Ishikawa (cell line): ENCODE results near the gene RBM19.

Experiments used
- CREB1 ChIP-seq: IDR thresholded peaks from 2 replicates; pipeline ENCODE4 v1.6.1; 2012; ENCODE audit warnings: low read depth
- EP300 ChIP-seq: IDR thresholded peaks from 2 replicates; pipeline ENCODE4 v1.6.1; 2012; ENCODE audit warnings: borderline replicate concordance
- MAX ChIP-seq: IDR thresholded peaks from 2 replicates; pipeline ENCODE4 v1.6.1; 2012
- TCF12 ChIP-seq: IDR thresholded peaks from 2 replicates; pipeline ENCODE4 v1.6.1; 2012; ENCODE audit warnings: low read depth
- TEAD4 ChIP-seq: IDR thresholded peaks from 2 replicates; pipeline ENCODE4 v1.6.1; 2012
- USF1 ChIP-seq: IDR thresholded peaks from 2 replicates; pipeline ENCODE4 v1.6.1; 2012
- YY1 ChIP-seq: IDR thresholded peaks from 2 replicates; pipeline ENCODE4 v1.6.1; 2012; ENCODE audit warnings: low read depth

GRCh38 chr12:113879658-113880057, 86.5 kb downstream of the RBM19 start:
- TF ChIP-seq EP300 (no peak), MAX (no peak), USF1 (no peak), TCF12 (no peak), TEAD4 (no peak), YY1 (no peak), CREB1 (no peak)
